Ovary (tissue), 9 donors: ENCODE measurements around the gene TAOK2. TPM values are rescaled to one million over a fixed set of nuclear protein-coding genes. Genes with fewer than 3 reads are reported as not detected.

Source experiments
- DNase-seq, 5 donors: peaks; one replicate each; pipeline ENCODE4 v3.0.0-alpha.2; 2019 to 2020
- H3K27ac ChIP-seq, 2 donors: fragments of 200-600 bp; one replicate each; pipeline versions ENCODE4 v1.5.1 to v1.8.0; 2019 to 2022
- H3K27me3 ChIP-seq: fragments of 200-600 bp; one replicate; pipeline ENCODE4 v1.8.0; 2022
- H3K36me3 ChIP-seq: fragments of 200-600 bp; sonication (generic); one replicate; pipeline ENCODE4 v1.5.1; 2019
- H3K4me1 ChIP-seq: one replicate; pipeline ENCODE4 v1.8.1; 2013; ENCODE audit warnings: mild to moderate bottlenecking, moderate library complexity; ENCODE audit not compliant: insufficient read depth
- H3K4me3 ChIP-seq: fragments of 200-600 bp; sonication (generic); one replicate; pipeline ENCODE4 v1.5.1; 2017
- H3K9me3 ChIP-seq, 2 donors: fragments of 200-600 bp in 1 of 2; sonication (generic) in 1 of 2; one replicate each; pipeline versions ENCODE4 v1.5.1 to v1.8.1; 2013 to 2019; ENCODE audit warnings: mild to moderate bottlenecking in 1 of 2, moderate library complexity in 1 of 2
- EP300 ChIP-seq: sonication (generic); formaldehyde crosslinking; IDR thresholded peaks from one replicate; pipeline ENCODE4 v1.6.1; 2017; ENCODE audit warnings: antibody characterized with exemption
- POLR2A ChIP-seq: fragments of 450-650 bp; IDR thresholded peaks from one replicate; pipeline ENCODE4 v1.6.1; 2017; ENCODE audit warnings: antibody characterized with exemption, mild to moderate bottlenecking, moderate library complexity
- WGBS, 3 donors: extraction: QIAGEN DNeasy Blood & Tissue Kit in 1 of 3; methylation state at CpG; one replicate each; pipeline versions ENCODE4 v1.1.5 to v1.1.7; 2013 to 2017; 5-methylcytosine and 5-hydroxymethylcytosine counted together
- intact Hi-C, 4 donors: fragments of 100-400 bp; cut with DNase I; formaldehyde crosslinking; loops; one replicate each; pipeline versions ENCODE4 v1.11.0 to v1.15.1; 2022 to 2023
- polyA plus RNA-seq, 2 donors: library from polyadenylated mRNA; stranded (reverse); fragments of 200-250 nt in 1 of 2; fragments of 350-450 nt in 1 of 2; fragmentation: Illumina TruSeq in 1 of 2; extraction: RNeasy Lipid Tissue Mini Kit (QIAGEN cat#74804) in 1 of 2; gene quantifications; one replicate each; pipeline ENCODE4 v1.2.3, GENCODE V29; 2013 to 2014
- total RNA-seq, 7 donors: library from RNA; depleted of rRNA in 2 of 7; stranded (reverse); fragments of >200 nt in 2 of 7; fragmentation: NEBNext Ultra II Directional in 3 of 7; extraction: Animal tissue kit (Norgen Biotek cat#: 25700) in 3 of 7; gene quantifications; one replicate each; pipeline versions ENCODE4 v1.1.0 to v1.2.4, GENCODE V29; 2016 to 2023
- TF ChIP-seq, protein P1 (sequence below), 3 donors: fragments of 450-650 bp in 2 of 3; fragments of 200-600 bp in 1 of 3; IDR thresholded peaks; one replicate each; pipeline versions ENCODE4 v1.5.1 to v1.8.0; 2016 to 2022; ENCODE audit warnings: antibody characterized with exemption in 3 of 3, mild to moderate bottlenecking in 1 of 3
- donor health status: DM: no; HTN: no; CAD: no; lungs with moderate emphysema.
- donor health status: DM: no; HTN: no; CAD: no.
- donor health status: Bipolar disorder and iron deficiency.
- donor health status: DM: yes; HTN: yes; CAD: no.
- donor health status: DM: no; HTN: no; CAD: no.
- donor health status: DM: yes; HTN: yes; CAD: no.

The TAOK2 gene
- total and polyA plus RNA-seq, 9 donors: 19.4 to 54.0 (median 39.1) TPM

GRCh38 chr16:29963021-29963743 lies 10.5 kb upstream of the TAOK2 start:
- Histone ChIP-seq H3K4me1 (peaks cover 4% of the 10 kb centered on the region), H3K27me3 (no peaks in the 10 kb centered on the region), H3K27ac (peak overlapping the region in 1 of 2 donors; percentile 84), H3K4me3 (peak overlapping the region; percentile 68), H3K9me3 (no peaks in the 10 kb centered on the region), H3K36me3 (no peaks in the 10 kb centered on the region)
- DNase-seq: peak in 2 of 5 donors; percentile 36 to 49
- 72 to 84% (median 80%) methylated on average over 14 of the region's 14 CpGs for WGBS, 3 donors
- intact Hi-C loops: no loop called here
- TF ChIP-seq, protein P1, sequence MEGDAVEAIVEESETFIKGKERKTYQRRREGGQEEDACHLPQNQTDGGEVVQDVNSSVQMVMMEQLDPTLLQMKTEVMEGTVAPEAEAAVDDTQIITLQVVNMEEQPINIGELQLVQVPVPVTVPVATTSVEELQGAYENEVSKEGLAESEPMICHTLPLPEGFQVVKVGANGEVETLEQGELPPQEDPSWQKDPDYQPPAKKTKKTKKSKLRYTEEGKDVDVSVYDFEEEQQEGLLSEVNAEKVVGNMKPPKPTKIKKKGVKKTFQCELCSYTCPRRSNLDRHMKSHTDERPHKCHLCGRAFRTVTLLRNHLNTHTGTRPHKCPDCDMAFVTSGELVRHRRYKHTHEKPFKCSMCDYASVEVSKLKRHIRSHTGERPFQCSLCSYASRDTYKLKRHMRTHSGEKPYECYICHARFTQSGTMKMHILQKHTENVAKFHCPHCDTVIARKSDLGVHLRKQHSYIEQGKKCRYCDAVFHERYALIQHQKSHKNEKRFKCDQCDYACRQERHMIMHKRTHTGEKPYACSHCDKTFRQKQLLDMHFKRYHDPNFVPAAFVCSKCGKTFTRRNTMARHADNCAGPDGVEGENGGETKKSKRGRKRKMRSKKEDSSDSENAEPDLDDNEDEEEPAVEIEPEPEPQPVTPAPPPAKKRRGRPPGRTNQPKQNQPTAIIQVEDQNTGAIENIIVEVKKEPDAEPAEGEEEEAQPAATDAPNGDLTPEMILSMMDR (IDR thresholded peaks at IDR 0.05): no peak
- TF ChIP-seq POLR2A (no peak), EP300 (no peak)

DNA sequence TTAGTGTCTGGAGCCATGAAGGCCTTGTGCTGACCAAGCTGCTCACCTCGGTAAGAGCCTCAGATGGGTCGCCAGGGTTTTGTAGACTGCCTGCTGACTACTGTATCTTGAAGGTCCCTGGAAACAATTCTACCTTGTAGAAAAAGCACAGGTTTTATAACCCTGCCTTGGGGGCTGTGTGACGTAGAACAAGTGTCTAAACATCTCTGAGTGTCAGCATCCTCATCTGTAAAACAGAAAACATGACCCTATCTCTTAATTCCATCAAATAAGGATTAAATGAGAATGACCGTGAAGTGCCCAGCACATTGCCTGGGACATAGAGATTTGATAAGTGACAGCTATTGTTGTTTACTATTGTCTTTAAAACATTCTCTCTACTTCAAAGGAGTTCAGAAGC lies 5.5 kb upstream of the TAOK2 start:
- intact Hi-C loops: loop anchor here in 1 of 4 donors (5.0 kb wide), 1 partner anchor 44 kb away; the partner anchor contains the start of gene DOC2A
- Histone ChIP-seq H3K36me3 (no peaks in the 10 kb centered on the region), H3K27me3 (no peaks in the 10 kb centered on the region), H3K27ac (no peak overlapping the region), H3K4me3 (no peak overlapping the region), H3K9me3 (no peaks in the 10 kb centered on the region), H3K4me1 (peaks cover 1% of the 10 kb centered on the region)
- 87 to 91% (median 90%) methylated on average over 4 of the region's 4 CpGs for WGBS, 3 donors
- no peak for TF ChIP-seq POLR2A
- TF ChIP-seq, protein P1 (IDR thresholded peaks at IDR 0.05): no peak
- no peak for TF ChIP-seq EP300
- DNase-seq: no peak

- no peaks in the 10 kb centered on the region for H3K27me3 ChIP-seq
- DNase-seq: peak in 1 of 5 donors; percentile 29
- no peak for TF ChIP-seq POLR2A
- TF ChIP-seq, protein P1 (IDR thresholded peaks at IDR 0.05): no peak
- TF ChIP-seq EP300: no peak
- intact Hi-C loops: no loop called here
- no peaks in the 10 kb centered on the region for H3K9me3 ChIP-seq
- 84 to 90% (median 90%) methylated on average over 8 of the region's 8 CpGs for WGBS, 3 donors
- peaks cover 8% of the 10 kb centered on the region for H3K4me1 ChIP-seq
- no peak overlapping the region for H3K4me3 ChIP-seq
- H3K36me3 ChIP-seq: no peaks in the 10 kb centered on the region
- no peak overlapping the region for H3K27ac ChIP-seq
These were observed 2.4 kb upstream of the TAOK2 start for GRCh38 chr16:29971304-29971703.

DNA sequence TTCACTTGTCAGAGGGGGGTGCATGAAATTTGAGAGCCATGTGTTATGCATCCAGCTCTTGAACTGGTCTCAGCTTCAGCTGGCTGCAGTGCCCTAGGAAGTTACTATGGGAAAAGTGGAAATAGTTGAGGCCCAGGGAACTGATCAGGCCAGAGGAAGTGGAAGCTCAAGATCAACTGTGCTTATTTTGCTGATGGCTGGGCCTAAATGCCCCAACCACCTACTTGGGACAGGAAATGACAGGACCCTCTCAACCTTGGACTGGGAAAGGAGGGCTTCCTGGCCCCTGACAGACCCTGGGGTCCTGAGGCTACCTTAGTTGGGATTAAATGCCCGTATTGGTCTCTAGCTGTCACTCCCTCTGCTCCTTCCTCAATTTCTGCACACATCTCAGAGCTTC lies 1.2 kb upstream of the TAOK2 start:
- WGBS, 3 donors: 92 to 100% (median 100%) methylated on average over 1 of the region's 1 CpG
- Histone ChIP-seq H3K9me3 (no peaks in the 10 kb centered on the region), H3K27me3 (no peaks in the 10 kb centered on the region), H3K27ac (no peak overlapping the region), H3K4me1 (peaks cover 13% of the 10 kb centered on the region), H3K4me3 (no peak overlapping the region), H3K36me3 (no peaks in the 10 kb centered on the region)
- DNase-seq: no peak
- TF ChIP-seq EP300 (no peak), POLR2A (no peak)
- TF ChIP-seq, protein P1 (IDR thresholded peaks at IDR 0.05): no peak
- intact Hi-C loops: no loop called here
